Endothelial cell of umbilical vein (primary cell): ENCODE results near the gene SPACA9. TPM values are rescaled to one million over a fixed set of nuclear protein-coding genes. Genes with fewer than 3 reads are reported as not detected.

Experiments
- BruUV-seq: library from RNA; stranded (reverse); fragments of 400-500 nt; replicated peaks from 2 replicates; lab custom pipeline; 2021; lab: Mats Ljungman, UMichigan
- CTCF ChIA-PET: fragments of 300-600, 350-600 bp; sonication (Branson Sonifier 250); formaldehyde crosslinking; loops from one replicate; lab custom pipeline; 2021; ENCODE audit warnings: antibody characterized with exemption, inconsistent platforms; lab: Charles Lee
- POLR2A ChIA-PET: fragments of 300-600, 350-600 bp; sonication (Branson Sonifier 250); formaldehyde crosslinking; loops from one replicate; lab custom pipeline; 2021; ENCODE audit warnings: antibody characterized with exemption, inconsistent platforms; lab: Charles Lee
- DNase-seq: peaks from one replicate; pipeline ENCODE4 v3.0.0-alpha.2; 2011; ENCODE audit warnings: low read depth, low spot score
- FAIRE-seq: peaks from 2 replicates; lab custom pipeline; 2011; peaks lifted over from hg19 to GRCh38; lab: Jason Lieb, UNC
- H2AFZ ChIP-seq: 2 replicates; pipeline ENCODE4 v1.6.0; 2012; ENCODE audit warnings: low read depth, low read length, control low read depth, inconsistent platforms
- H3K27ac ChIP-seq: 2 replicates; pipeline ENCODE4 v1.5.1; 2011; ENCODE audit warnings: low read depth, mild to moderate bottlenecking, control low read depth, low read length, moderate library complexity; ENCODE audit not compliant: insufficient read depth
- H3K27me3 ChIP-seq, 2 experiments: 2 replicates each; pipeline versions ENCODE4 v1.6.0 to v1.6.1; 2011; ENCODE audit warnings: low read length in 2 of 2, mixed read lengths in 1 of 2; ENCODE audit not compliant: control insufficient read depth in 2 of 2, insufficient read depth in 2 of 2
- H3K36me3 ChIP-seq, 2 experiments: 2 replicates in 1 of 2; 3 replicates in 1 of 2; pipeline ENCODE4 v1.5.1; 2011; ENCODE audit warnings: low read length in 2 of 2, mild to moderate bottlenecking in 1 of 2, moderate library complexity in 1 of 2; ENCODE audit not compliant: control insufficient read depth in 2 of 2, insufficient read depth in 2 of 2; ENCODE audit errors: extremely low read depth in 1 of 2
- H3K4me1 ChIP-seq: 3 replicates; pipeline ENCODE4 v1.5.1; 2011; ENCODE audit warnings: mild to moderate bottlenecking, low read length; ENCODE audit not compliant: control insufficient read depth, insufficient read depth; ENCODE audit errors: extremely low read depth
- H3K4me2 ChIP-seq: 2 replicates; pipeline ENCODE4 v1.6.1; 2011; ENCODE audit warnings: low read length, control low read depth, mixed read lengths; ENCODE audit not compliant: insufficient read depth
- H3K4me3 ChIP-seq, 3 experiments: fragments of 200-600 bp in 1 of 3; sonication (generic), shearing (Covaris generic) in 1 of 3; replicated peaks in 1 of 3; 2 replicates each; pipeline ENCODE4 v1.5.1; 2011 to 2016; ENCODE audit warnings: control low read depth in 3 of 3, low read length in 3 of 3, mild to moderate bottlenecking in 2 of 3, inconsistent platforms in 1 of 3, low read depth in 1 of 3, moderate library complexity in 1 of 3; ENCODE audit not compliant: insufficient read depth in 1 of 3
- H3K79me2 ChIP-seq: 2 replicates; pipeline ENCODE4 v1.6.0; 2012; ENCODE audit warnings: low read length, inconsistent platforms; ENCODE audit not compliant: control insufficient read depth, insufficient read depth
- H3K9ac ChIP-seq: replicated peaks from 2 replicates; pipeline ENCODE3; 2011; ENCODE audit warnings: low read length, control low read depth; ENCODE audit not compliant: insufficient read depth; ENCODE audit errors: extremely low read depth
- H3K9me1 ChIP-seq: replicated peaks from 3 replicates; pipeline ENCODE4 v1.6.0; 2011; ENCODE audit warnings: mild to moderate bottlenecking, low read length; ENCODE audit not compliant: control insufficient read depth, insufficient read depth; ENCODE audit errors: extremely low read depth
- H3K9me3 ChIP-seq: replicated peaks from 2 replicates; pipeline ENCODE4 v1.5.1; 2012; ENCODE audit warnings: low read length, inconsistent platforms; ENCODE audit not compliant: control insufficient read depth, insufficient read depth
- H4K20me1 ChIP-seq: replicated peaks from 2 replicates; pipeline ENCODE3; 2011; ENCODE audit warnings: mild to moderate bottlenecking, low read length; ENCODE audit not compliant: control insufficient read depth, insufficient read depth; ENCODE audit errors: extremely low read depth
- EZH2 ChIP-seq: IDR thresholded peaks from 2 replicates; pipeline ENCODE4 v1.6.1; 2012; ENCODE audit warnings: borderline replicate concordance, low read depth, mild to moderate bottlenecking, moderate library complexity, low read length, inconsistent platforms; ENCODE audit not compliant: severe bottlenecking
- FOS ChIP-seq: IDR thresholded peaks from 2 replicates; pipeline ENCODE4 v1.6.1; 2011; ENCODE audit warnings: mild to moderate bottlenecking, low read length, moderate library complexity, borderline replicate concordance; ENCODE audit not compliant: insufficient read depth
- GATA2 ChIP-seq: IDR thresholded peaks from 2 replicates; pipeline ENCODE4 v1.7.0; 2011; ENCODE audit warnings: low read depth, mild to moderate bottlenecking, moderate library complexity, mixed read lengths, low read length; ENCODE audit not compliant: insufficient read length, insufficient read depth
- JUN ChIP-seq: IDR thresholded peaks from 2 replicates; pipeline ENCODE4 v1.6.1; 2011; ENCODE audit warnings: borderline replicate concordance, low read depth; ENCODE audit not compliant: insufficient read length, insufficient read depth
- MYC ChIP-seq: IDR thresholded peaks from one replicate; pipeline ENCODE4 v1.6.1; 2011; ENCODE audit warnings: mild to moderate bottlenecking, low read depth, low read length
- POLR2A ChIP-seq: IDR thresholded peaks from 2 replicates; pipeline ENCODE4 v1.6.1; 2012; ENCODE audit warnings: low read depth, mild to moderate bottlenecking, control low read depth, low read length
- POLR2AphosphoS5 ChIP-seq: IDR thresholded peaks from 2 replicates; pipeline ENCODE4 v1.6.1; 2012; ENCODE audit warnings: low read depth, mild to moderate bottlenecking, control low read depth, low read length, moderate library complexity; ENCODE audit not compliant: insufficient read depth
- dilution Hi-C: fragments of 300-500 bp; cut with MboI; formaldehyde crosslinking; loops from one replicate; pipeline ENCODE4 v1.15.0; 2019; ENCODE audit warnings: low sequenced_read_pairs; ENCODE audit not compliant: extremely low pct_ligation_motif_present
- intact Hi-C: fragments of 100-400 bp; cut with micrococcal nuclease; formaldehyde crosslinking; loops from one replicate; pipeline ENCODE4 v1.10.0; 2022
- polyA plus RNA-seq, 4 experiments: library from polyadenylated mRNA; depleted of rRNA in 3 of 4; stranded (reverse) in 3 of 4; unstranded in 1 of 4; fragments of >200 nt; gene quantifications; 2 replicates each; pipeline versions ENCODE4 v1.2.1 to v1.2.3, GENCODE V29; 2011 to 2012; ENCODE audit warnings: missing spikeins in 1 of 4
- total RNA-seq: library from RNA; stranded (reverse); gene quantifications from 2 replicates; pipeline ENCODE4 v1.2.3, GENCODE V29; 2021
- TF ChIP-seq, protein P1 (sequence below), 2 donors: IDR thresholded peaks; 1 replicate in 1 of 2; 2 replicates in 1 of 2; pipeline ENCODE4 v1.5.1; 2011; ENCODE audit warnings: low read length in 2 of 2, mild to moderate bottlenecking in 2 of 2, moderate library complexity in 2 of 2, control low read depth in 1 of 2, inconsistent platforms in 1 of 2, low read depth in 1 of 2; ENCODE audit not compliant: insufficient read depth in 1 of 2; ENCODE audit errors: extremely low read depth in 1 of 2
- TF ChIP-seq, protein P2 (sequence below): IDR thresholded peaks from 2 replicates; pipeline ENCODE4 v1.6.1; 2011; ENCODE audit not compliant: insufficient read depth, insufficient read length

Gene SPACA9
- total and polyA plus RNA-seq, 2 donors (not counting 3 experiments of a cell fraction or from before 2014, with no cell fraction given), result 2.6 to 3.6 TPM

DNA sequence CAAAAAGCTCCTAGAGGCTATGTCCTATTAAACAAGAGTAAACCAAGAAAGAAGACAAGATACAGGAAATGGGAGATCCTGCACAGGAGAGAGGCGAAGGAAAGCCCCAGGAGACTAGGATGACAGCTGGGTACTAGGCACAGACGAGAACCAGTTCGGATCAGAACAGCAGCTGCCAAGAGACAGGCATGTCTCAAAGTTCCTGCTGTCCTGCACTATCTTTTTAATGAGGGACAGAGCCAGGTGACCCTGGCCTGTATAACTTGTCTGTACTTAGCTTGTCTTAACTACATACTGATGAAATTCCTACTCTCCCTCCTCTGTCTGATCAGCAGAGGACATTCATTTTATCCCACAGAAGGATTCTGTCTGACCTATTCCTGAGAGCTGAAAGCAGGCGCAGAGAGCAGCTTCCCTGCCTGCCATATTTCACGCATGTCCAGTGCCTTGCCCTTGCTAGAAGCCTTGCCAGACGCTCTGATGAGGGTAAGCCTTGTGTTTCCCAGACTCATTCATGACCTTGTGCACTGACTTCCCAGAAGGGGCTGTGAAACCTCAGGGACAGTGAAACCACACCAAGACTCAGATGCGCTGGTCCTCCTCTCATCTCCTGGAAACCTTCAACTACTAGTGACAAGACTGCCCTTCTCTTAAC is 41.0 kb downstream of the SPACA9 start:
- dilution Hi-C loops (no loop called here), intact Hi-C loops (no loop called here)
- H3K4me1 ChIP-seq, result no peaks in the 10 kb centered on the region
- ChIA-PET POLR2A (no interaction called here), CTCF (interaction anchor here (0.8 to 6.1 kb wide), 2 partner anchors 10 to 16 kb away, joined by 3 to 45 read pairs; no protein-coding TSS in a partner anchor)
- H3K9me3 ChIP-seq, result no peaks in the 10 kb centered on the region
- FAIRE-seq (no peak), DNase-seq (no peak)
- H3K4me2 ChIP-seq, result no peak overlapping the region
- H3K36me3 ChIP-seq, result peaks cover 8 to 21% of the 10 kb centered on the region in 2 experiments
- no peak overlapping the region for H3K27ac ChIP-seq
- no peak for TF ChIP-seq EZH2
- TF ChIP-seq, protein P1, sequence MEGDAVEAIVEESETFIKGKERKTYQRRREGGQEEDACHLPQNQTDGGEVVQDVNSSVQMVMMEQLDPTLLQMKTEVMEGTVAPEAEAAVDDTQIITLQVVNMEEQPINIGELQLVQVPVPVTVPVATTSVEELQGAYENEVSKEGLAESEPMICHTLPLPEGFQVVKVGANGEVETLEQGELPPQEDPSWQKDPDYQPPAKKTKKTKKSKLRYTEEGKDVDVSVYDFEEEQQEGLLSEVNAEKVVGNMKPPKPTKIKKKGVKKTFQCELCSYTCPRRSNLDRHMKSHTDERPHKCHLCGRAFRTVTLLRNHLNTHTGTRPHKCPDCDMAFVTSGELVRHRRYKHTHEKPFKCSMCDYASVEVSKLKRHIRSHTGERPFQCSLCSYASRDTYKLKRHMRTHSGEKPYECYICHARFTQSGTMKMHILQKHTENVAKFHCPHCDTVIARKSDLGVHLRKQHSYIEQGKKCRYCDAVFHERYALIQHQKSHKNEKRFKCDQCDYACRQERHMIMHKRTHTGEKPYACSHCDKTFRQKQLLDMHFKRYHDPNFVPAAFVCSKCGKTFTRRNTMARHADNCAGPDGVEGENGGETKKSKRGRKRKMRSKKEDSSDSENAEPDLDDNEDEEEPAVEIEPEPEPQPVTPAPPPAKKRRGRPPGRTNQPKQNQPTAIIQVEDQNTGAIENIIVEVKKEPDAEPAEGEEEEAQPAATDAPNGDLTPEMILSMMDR (IDR thresholded peaks at IDR 0.05; ENCODE audit: extremely low read depth in 1 of 2, insufficient read depth in 1 of 2, low read depth in 1 of 2, low read length in 2 of 2), result no peak
- TF ChIP-seq POLR2AphosphoS5, result no peak
- no peak for TF ChIP-seq MYC
- TF ChIP-seq FOS, result no peak
- TF ChIP-seq, protein P2, sequence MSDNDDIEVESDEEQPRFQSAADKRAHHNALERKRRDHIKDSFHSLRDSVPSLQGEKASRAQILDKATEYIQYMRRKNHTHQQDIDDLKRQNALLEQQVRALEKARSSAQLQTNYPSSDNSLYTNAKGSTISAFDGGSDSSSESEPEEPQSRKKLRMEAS, result no peak
- TF ChIP-seq POLR2A, result no peak
- TF ChIP-seq GATA2, result no peak
- no peak for TF ChIP-seq JUN
- H3K27me3 ChIP-seq, result no peaks in the 10 kb centered on the region
- H3K4me3 ChIP-seq, result no peak overlapping the region
- H3K79me2 ChIP-seq, result no peaks in the 10 kb centered on the region
- no peak overlapping the region for H2AFZ ChIP-seq
- no peaks in the 10 kb centered on the region for H3K9me1 ChIP-seq
- H4K20me1 ChIP-seq, result no peaks in the 10 kb centered on the region
- BruUV-seq, result no TSS peak
- no peak overlapping the region for H3K9ac ChIP-seq
